Motor neuron (in vitro differentiated cells): ENCODE data around the gene ST7. TPM values are rescaled to one million over a fixed set of nuclear protein-coding genes. Genes with fewer than 3 reads are reported as not detected.
A peak's percentile ranks its signal among the peaks of the same experiment; 100 is the strongest.
"Not testable (repeated sequence)": the region's sequence is repeated elsewhere in the genome, so short reads cannot be mapped to it uniquely, and the experiment has no call there.

ENCODE experiments used
- ATAC-seq, 8 experiments: fragments of 200-7000 bp; cut with Tn5 transposase; replicated peaks in 6 of 8; 2 replicates each; pipeline ENCODE4 v1.8.0; 2021; ENCODE audit warnings: mild to moderate bottlenecking in 8 of 8, moderate library complexity in 8 of 8
- H3K27ac ChIP-seq, 2 donors: fragments of 250-450 bp; sonication (Bioruptor Pico); 2 replicates each; pipeline ENCODE4 v1.9.0; 2021; ENCODE audit warnings: antibody characterized with exemption in 2 of 2, mild to moderate bottlenecking in 2 of 2, moderate library complexity in 1 of 2
- H3K4me1 ChIP-seq, 2 donors: fragments of 250-450 bp; sonication (Bioruptor Pico); replicated peaks in 1 of 2; 2 replicates each; pipeline ENCODE4 v1.6.1; 2021; ENCODE audit warnings: antibody characterized with exemption in 2 of 2, mild to moderate bottlenecking in 2 of 2, moderate library complexity in 1 of 2
- H3K4me3 ChIP-seq, 5 donors: fragments of 250-450 bp; sonication (Bioruptor Pico); 2 replicates each; pipeline ENCODE4 v1.9.0; 2021; ENCODE audit warnings: antibody characterized with exemption in 5 of 5, mild to moderate bottlenecking in 5 of 5, moderate library complexity in 4 of 5
- WGBS, 10 experiments: fragments of 450-650 bp; shearing (Covaris generic); methylation state at CpG; one replicate each; pipeline ENCODE4 v1.0.0; 2022; 5-methylcytosine and 5-hydroxymethylcytosine counted together
- in situ Hi-C, 9 experiments: fragments of 400-800 bp; cut with MboI; loops; one replicate each; pipeline ENCODE4 v1.15.0; 2021; ENCODE audit warnings: low sequenced_read_pairs in 9 of 9, low pct_unique_long_range_greater_than_20kb in 2 of 9; ENCODE audit not compliant: unreplicated experiment in 9 of 9
- total RNA-seq, 8 experiments: library from RNA; unstranded; fragments of 300-600 nt; gene quantifications; 2 replicates each; pipeline versions ENCODE4 v1.2.3 to v1.2.4, GENCODE V29; 2022

ST7 gene
- total RNA-seq, 8 experiments from 2014 or later, result 20.6 to 55.5 (median 42.4) TPM

DNA sequence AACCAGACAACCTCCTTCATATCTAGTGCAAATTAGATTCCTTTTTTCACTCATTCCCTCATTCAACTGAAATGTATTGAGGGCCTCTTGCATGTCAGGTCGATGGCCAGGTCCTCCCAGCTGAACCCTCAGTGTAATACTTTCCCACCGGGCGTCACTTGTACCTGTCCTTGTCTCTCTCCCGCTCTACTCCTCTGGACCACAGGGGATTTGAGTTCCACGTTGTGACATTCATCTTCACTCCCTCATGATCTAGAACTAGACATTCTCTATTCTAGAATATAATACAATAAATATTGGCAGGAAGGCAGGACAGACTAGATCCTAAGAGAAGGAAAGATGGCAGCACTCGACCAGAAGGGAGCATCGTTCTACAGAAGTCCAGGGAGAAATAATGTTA lies 285.6 kb downstream of the ST7 start:
- Histone ChIP-seq H3K4me3 (no peak overlapping the region), H3K27ac (no peak overlapping the region), H3K4me1 (no peaks in the 10 kb centered on the region)
- in situ Hi-C loops, result no loop called here
- 57 to 90% (median 81%) methylated on average over 1 to 7 of the region's 7 CpGs for WGBS, 10 experiments
- ATAC-seq, result no peak

DNA sequence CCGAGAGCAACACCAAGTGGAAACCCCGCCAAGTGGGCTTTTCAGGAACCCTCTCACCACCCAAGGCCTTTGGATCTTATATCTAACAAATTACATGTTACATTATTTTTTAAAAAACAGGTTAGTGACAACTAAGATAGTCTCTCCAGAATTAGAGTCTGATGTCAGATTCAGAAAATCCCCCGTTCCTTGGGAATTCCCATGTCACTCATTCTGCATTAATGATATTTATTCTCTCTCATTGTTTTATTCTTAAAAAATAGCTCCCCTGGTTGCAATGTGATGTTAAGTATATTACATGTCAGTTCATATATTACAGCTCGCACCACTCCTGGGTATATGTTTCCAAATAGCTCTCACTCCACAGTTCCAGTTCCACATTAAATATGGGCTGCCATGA lies 287.8 kb downstream of the ST7 start:
- Histone ChIP-seq H3K4me3 (no peak overlapping the region), H3K27ac (no peak overlapping the region), H3K4me1 (no peaks in the 10 kb centered on the region)
- in situ Hi-C loops, result no loop called here
- ATAC-seq, result no peak
- WGBS, 10 experiments, result 80 to 100% (median 100%) methylated on average over 1 to 4 of the region's 4 CpGs; no CpG with 5 or more reads in 1 of the 10 experiments

DNA sequence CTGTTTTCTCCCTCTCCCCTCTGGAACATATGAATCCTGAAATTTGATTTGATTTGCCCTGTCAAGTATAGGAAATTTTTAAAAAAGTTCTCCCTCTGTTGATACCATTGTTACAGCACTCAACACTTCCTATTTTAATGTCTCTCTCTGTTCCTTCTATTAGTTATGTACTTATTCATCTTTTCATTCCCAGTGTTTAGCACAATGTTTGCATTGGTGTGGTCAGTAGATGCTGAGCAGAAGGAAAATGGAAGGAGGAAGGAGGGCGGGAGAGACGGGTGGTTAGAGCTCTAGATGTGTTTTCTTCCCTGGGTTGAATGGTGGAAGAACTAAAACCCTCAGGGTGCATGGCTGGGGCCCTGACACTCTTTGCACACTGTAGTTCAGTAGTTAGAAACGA lies 290.1 kb downstream of the ST7 start:
- in situ Hi-C loops, result no loop called here
- peak in 3 of 8 experiments; percentile 92 to 99 (median 96) for ATAC-seq
- Histone ChIP-seq H3K4me1 (no peaks in the 10 kb centered on the region), H3K4me3 (no peak overlapping the region), H3K27ac (no peak overlapping the region)
- WGBS, 10 experiments, result 0 to 80% (median 20%) methylated on average over 1 to 2 of the region's 3 CpGs; no CpG with 5 or more reads in 3 of the 10 experiments

DNA sequence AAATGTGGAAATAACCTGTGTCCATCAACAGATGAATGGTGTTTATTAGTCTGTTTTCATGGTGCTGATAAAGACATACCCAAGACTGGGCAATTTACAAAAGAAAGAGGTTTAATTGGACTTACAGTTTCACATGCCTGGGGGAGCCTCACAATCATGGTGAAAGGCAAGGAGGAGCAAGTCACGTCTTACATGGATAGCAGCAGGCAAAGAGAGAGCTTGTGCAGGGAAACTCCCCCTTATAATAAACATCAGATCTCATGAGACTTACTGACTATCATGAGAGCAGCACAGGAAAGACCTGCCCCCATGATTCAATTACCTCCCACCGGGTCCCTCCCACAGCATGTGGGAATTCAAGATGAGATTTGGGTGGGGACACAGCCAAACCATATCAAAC lies 292.4 kb downstream of the ST7 start:
- in situ Hi-C loops, ATAC-seq, H3K27ac ChIP-seq, H3K4me1 ChIP-seq, H3K4me3 ChIP-seq: not testable (repeated sequence)
- WGBS, 10 experiments, result 71 to 100% (median 100%) methylated on average over 1 to 2 of the region's 2 CpGs; no CpG with 5 or more reads in 3 of the 10 experiments

DNA sequence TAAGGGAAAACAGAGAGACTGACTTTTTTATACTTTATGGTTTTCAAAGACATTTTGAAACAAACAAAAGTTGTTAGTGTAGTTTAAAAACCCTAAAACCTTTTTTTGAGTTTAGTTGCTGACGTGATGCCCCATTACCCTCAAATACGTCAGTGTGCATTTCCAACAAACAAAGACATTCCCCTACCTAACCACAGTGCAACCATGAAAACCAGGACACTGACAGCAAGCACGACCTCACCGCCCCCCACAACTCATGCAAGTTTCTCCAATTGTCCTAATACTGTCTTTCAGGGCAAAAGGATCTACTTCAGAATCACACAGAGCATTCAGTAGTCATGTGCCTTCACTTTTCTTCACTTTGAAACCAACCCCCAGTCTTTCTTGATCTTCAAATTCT lies 294.5 kb downstream of the ST7 start:
- in situ Hi-C loops, result no loop called here
- peak in 1 of 8 experiments; percentile 52 for ATAC-seq
- Histone ChIP-seq H3K27ac (no peak overlapping the region), H3K4me3 (no peak overlapping the region), H3K4me1 (no peaks in the 10 kb centered on the region)
- WGBS, 10 experiments, result 40 to 100% (median 80%) methylated on average over 1 to 4 of the region's 4 CpGs; no CpG with 5 or more reads in 1 of the 10 experiments

DNA sequence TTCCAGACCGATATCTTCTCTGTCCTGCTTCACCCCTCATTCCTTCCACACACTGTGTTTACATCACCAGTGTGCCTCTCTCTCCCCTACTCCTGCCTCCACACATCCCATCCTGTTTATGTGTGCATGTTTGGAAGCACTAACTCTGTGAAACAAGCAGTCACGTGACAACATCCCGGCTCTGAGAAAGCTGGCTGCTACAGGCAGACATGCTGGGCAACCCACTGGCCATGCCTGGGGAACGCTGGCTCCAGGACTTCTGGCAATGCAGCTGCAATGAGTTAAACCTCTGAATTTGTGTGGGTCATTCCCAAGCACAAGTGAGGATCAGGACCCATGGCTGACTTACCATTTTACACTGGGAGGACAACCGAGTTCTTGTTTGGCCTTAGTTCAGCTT lies 295.5 kb downstream of the ST7 start:
- WGBS, 10 experiments, result 50 to 100% (median 79%) methylated on average over 1 to 5 of the region's 5 CpGs; no CpG with 5 or more reads in 4 of the 10 experiments
- no peak overlapping the region for H3K27ac ChIP-seq
- ATAC-seq, result no peak
- H3K4me1 ChIP-seq, result no peaks in the 10 kb centered on the region
- in situ Hi-C loops, result no loop called here
- H3K4me3 ChIP-seq, result no peak overlapping the region

DNA sequence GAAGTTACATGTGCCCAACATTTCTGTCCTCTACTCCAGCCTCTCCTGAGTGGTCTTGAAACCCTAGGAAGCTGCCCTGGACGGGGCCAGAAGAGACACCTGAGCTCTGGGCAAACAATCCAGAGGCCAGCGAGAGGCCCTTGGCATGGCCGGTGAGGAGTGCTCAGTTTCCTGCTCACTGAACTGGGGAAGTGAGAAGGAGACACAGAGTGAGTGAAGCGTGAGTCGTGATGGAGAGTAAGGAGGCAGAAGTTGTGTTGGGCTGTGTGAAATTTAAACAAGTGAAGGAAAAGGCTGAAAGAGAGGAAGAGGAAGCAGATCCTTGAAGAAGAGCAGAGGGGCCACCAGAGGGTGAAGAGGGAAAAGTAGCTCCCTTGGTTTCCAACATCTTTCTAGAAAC lies 296.4 kb downstream of the ST7 start:
- H3K27ac ChIP-seq, result no peak overlapping the region
- H3K4me1 ChIP-seq, result no peaks in the 10 kb centered on the region
- WGBS, 10 experiments, result 73 to 98% (median 87%) methylated on average over 3 to 5 of the region's 5 CpGs; no CpG with 5 or more reads in 1 of the 10 experiments
- in situ Hi-C loops, result no loop called here
- no peak overlapping the region for H3K4me3 ChIP-seq
- ATAC-seq, result no peak

DNA sequence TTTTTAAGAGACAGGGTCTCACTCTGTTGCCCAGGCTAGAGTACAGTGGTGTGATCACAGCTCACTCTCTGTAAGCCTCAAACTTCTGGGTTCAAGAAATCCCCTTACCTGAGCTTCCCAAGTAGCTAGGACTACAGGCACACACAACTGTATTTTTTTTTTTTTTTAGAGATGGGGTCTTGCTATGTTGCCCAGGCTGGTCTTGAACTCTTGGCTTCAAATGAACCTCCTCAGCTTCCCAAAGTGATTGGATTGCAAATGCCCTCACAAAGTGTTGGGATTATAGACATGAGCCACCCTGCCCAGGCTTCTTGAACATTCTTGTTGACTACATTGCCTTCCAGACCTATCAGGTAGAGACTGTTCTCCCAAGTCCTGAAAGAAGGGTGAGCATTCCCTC lies 296.9 kb downstream of the ST7 start:
- Histone ChIP-seq H3K27ac (no peak overlapping the region), H3K4me3 (no peak overlapping the region), H3K4me1 (no peaks in the 10 kb centered on the region)
- in situ Hi-C loops, result no loop called here
- no peak for ATAC-seq

DNA sequence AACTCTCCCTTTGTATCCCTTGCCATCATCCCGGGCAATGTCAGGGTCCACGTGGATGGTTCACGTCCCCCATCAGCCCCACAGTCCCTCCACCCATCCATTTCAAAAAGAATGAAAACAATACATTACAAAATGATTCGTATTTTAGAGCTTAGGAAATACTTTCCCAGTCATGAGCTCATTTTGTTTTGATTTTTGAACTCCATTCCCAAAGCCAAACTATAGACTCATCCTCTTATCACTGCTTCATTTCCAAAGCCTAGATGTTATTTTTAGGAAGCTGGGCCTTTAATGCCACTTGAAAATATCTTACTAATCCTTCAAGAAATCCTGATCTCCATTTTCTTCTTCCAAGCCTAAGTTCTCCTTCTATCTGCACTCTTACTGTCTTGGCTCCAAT lies 297.5 kb downstream of the ST7 start:
- WGBS, 10 experiments, result 49 to 81% (median 61%) methylated on average over 1 to 4 of the region's 4 CpGs; no CpG with 5 or more reads in 1 of the 10 experiments
- ATAC-seq, result no peak
- Histone ChIP-seq H3K4me3 (no peak overlapping the region), H3K27ac (no peak overlapping the region), H3K4me1 (no peaks in the 10 kb centered on the region)
- in situ Hi-C loops, result no loop called here

DNA sequence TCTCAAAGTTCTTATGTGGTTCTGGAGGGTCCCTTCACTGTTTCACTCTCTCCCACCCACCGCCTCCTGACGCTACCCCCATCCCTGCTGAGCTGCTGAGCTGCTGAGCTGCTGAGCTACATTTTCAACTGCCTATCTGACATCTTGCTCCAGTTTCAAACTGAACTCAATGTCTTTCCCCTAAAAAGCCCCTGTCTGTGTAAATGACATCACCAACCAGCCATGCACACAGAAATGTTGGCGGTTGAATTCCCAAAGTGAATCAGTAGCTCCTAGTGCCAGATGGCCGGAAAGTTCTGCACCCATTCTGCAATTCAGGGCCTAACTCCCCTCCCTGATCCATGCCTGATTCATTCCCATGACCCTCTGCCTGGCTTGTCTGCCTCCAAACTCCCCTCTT lies 298.4 kb downstream of the ST7 start:
- peak in 1 of 8 experiments; percentile 25 for ATAC-seq
- Histone ChIP-seq H3K4me3 (no peak overlapping the region), H3K27ac (no peak overlapping the region), H3K4me1 (no peaks in the 10 kb centered on the region)
- in situ Hi-C loops, result no loop called here
- 43 to 100% (median 84%) methylated on average over 1 to 3 of the region's 4 CpGs; no CpG with 5 or more reads in 4 of the 10 experiments for WGBS, 10 experiments

DNA sequence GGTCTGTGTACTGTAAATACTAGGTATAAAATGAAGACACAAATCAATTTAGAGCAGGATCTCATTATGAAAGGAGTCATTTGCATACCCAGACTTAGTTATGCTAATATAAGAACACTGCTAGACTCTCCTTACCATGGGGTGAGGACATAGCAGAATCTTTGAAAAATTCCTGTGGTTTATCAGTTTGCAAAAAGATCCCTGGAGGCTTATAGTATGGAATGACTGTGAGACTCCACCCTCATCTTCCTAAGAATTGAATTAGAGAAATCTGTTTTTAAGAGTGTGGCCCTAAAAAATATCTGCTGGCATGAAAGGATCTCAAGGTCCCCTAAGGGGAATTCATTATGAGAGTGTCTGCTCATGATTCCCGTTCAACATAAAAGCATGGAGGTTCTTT lies 306.3 kb downstream of the ST7 start:
- peak in 3 of 8 experiments; percentile 99 to 100 (median 99) for ATAC-seq
- Histone ChIP-seq H3K27ac (no peak overlapping the region), H3K4me1 (no peaks in the 10 kb centered on the region), H3K4me3 (no peak overlapping the region)
- in situ Hi-C loops, result no loop called here
- 0 to 100% (median 17%) methylated on average over 1 of the region's 1 CpG; no CpG with 5 or more reads in 4 of the 10 experiments for WGBS, 10 experiments

DNA sequence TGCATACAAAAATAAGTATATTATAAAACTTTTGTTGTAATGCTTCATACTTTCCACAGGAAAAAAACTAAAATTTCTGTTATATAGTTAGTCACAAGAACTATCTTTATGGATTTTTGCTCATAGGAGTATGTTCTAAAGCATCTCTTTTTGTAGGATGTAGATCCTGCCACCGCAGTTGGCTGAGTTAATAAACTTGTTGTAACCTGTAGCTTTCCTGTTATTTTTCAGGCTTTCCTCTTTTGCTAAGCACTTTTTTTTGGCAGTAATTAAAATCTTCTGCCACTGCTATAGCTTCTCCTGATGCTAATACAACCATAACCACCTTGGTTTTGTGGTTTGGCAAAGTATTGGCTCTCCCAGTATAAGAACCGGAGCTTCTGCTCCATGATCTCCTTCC lies 309.2 kb downstream of the ST7 start:
- ATAC-seq, result no peak
- in situ Hi-C loops, result no loop called here

DNA sequence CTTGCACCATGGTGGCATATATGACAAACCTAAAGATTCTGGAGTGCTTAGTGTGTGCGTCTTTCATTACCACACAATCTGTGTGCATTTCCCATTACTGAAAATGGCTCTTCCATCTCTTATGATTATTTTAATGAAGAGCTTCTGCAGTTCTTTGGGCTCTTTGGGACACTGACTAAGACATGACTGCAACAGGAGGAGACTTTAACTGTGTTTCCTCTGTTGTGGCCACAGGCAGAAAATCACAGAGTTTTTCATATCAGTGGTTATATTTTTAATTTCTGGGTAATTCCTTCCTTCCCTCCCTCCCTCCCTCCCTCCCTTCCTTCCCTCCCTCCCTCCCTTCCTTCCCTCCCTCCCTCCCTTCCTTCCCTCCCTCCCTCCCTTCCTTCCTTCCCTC lies 311.4 kb downstream of the ST7 start:
- ATAC-seq, result no peak
- WGBS, 10 experiments, result 20 to 43% (median 39%) methylated on average over 1 of the region's 1 CpG; no CpG with 5 or more reads in 6 of the 10 experiments
- in situ Hi-C loops, result no loop called here

More for the DNA sequence above, 309.2 kb downstream of the ST7 start:
- WGBS, 10 experiments, result 80 to 100% (median 100%) methylated on average over 1 to 2 of the region's 2 CpGs; no CpG with 5 or more reads in 2 of the 10 experiments
- no peak overlapping the region for H3K4me3 ChIP-seq
- no peak overlapping the region for H3K27ac ChIP-seq
- no peaks in the 10 kb centered on the region for H3K4me1 ChIP-seq

DNA sequence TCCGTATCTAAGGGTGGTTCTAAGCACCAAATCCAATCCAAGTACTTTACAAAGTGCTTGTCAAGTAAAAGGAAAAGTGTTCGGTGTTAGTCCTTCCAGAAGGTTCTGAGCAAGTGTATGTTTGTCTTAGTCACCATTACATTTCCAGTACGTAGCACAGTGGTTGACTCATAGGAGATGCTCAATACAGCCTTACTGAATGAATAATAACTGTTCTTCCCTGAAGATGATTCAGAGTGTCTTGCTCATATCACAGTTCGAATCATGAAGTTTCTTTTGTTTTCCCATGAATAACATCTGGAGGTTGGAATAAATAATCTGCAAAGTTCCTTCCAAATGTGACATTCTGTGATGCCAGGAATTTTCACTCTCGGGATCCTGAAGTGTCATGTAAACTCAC lies 316.1 kb downstream of the ST7 start:
- Histone ChIP-seq H3K4me1 (no peaks in the 10 kb centered on the region), H3K27ac (no peak overlapping the region), H3K4me3 (no peak overlapping the region)
- in situ Hi-C loops, result no loop called here
- WGBS, 10 experiments, result 0 to 100% (median 75%) methylated on average over 2 to 5 of the region's 5 CpGs; no CpG with 5 or more reads in 1 of the 10 experiments
- ATAC-seq, result peak in 6 of 8 experiments; percentile 61 to 100 (median 79)

More for the DNA sequence above, 311.4 kb downstream of the ST7 start:
- Histone ChIP-seq H3K27ac (no peak overlapping the region), H3K4me1 (no peaks in the 10 kb centered on the region), H3K4me3 (no peak overlapping the region)
